Measurements from ENCODE around the gene METTL14. TPM values are rescaled to one million over a fixed set of nuclear protein-coding genes. Genes with fewer than 3 reads are reported as not detected.

The METTL14 gene
- total RNA-seq, 2 donors from 2014 or later, result 34.3 to 36.2 TPM

DNA sequence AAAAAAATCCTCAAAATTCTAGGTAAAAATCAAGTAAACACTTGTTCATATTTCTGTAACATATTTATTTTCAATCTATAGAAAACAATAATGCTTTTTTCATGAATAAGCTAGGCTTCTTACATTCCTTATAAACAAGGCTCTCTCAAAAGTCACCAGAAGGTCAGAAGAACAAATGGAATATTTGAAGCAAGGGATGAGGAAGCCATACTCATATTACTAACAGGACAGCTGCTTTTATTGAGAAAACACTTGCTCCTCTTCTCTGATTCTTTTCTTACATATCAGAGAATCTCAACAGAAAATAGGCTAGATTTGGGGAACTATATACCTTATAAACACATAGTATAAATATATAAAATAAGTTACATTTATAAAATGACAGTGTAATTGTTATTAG is 67.9 kb downstream of the METTL14 start:
- no peak for DNase-seq
- ATAC-seq, result no peak
- intact Hi-C loops (cut with DNase I, micrococcal nuclease), result no loop called here

DNA sequence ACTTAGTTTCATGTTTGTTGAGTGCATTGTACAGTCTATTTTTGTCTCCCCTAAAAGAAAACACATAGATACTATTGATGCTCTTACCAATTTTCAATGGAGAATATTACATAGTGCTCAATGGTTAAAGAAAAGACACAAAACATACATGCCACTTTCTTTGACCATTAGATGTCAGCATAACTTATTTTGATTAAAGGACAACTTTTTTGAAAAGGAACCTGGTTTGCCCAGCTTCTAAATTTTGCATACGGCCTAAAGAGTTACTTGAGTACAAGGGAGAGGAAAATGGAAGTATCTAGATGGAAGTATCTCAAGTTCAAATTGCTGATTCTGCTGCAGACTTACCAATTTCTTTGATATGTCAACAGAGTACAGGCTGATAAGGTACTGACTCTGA is 68.5 kb downstream of the METTL14 start:
- ATAC-seq (no peak), DNase-seq (no peak)
- intact Hi-C loops (cut with DNase I, micrococcal nuclease), result no loop called here

DNA sequence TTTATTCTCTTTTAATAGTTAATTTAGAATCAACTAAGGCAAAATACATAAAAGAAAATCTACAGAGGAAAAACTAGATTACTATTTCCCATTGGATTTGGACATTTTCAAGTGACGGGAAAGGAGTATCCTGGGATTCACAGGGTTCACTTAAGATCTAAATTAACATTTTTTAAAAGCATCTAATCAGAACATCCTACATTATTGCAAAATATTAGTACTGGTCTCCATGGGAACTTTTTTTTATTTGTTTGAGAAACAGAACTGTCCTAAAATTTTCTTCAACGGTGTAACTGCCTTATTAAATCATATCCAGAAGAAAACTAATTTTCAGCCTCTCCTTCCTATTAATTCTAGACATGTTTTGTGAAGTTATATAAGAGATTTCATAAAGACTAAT is 69.7 kb downstream of the METTL14 start:
- ATAC-seq (no peak), DNase-seq (no peak)
- intact Hi-C loops (cut with DNase I, micrococcal nuclease), result no loop called here

DNA sequence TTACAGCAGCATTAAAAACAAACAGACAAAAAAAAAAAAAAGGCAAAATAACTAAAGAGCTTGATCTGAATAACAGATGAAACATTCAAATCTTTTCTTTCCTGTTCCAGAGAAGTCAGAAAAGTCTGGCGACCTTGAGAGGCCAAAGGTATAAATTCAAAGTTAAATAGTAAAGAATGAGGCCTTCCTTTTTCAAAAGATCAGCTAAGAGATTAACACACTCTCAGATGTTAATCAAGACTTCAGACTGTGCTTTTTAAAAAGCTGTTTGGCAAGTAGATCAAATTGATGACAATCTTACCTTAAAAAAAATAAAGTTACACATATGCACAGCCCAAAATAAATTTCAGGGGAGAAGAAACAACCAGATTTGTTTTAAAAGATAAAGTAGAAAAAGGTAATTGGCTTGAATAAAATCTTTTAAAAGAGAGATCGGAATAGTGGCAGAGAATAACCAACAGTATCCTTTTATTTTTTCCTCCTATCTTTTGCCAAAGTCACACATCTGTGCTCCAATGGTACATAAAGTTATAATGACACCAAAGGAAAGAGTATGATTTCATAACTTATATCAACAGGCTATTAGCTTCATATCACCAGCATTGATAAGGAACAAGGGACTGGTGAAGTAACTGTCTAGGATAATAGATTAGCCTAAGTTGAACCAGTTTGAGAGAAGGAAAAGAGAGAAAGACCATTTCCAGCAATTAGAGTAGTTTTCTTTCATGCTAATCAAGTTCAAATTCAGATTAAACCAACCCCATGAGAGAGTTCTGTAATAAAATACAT is 70.4 kb downstream of the METTL14 start:
- DNase-seq, result no peak
- ATAC-seq, result no peak
- intact Hi-C loops (cut with DNase I, micrococcal nuclease), result no loop called here

DNA sequence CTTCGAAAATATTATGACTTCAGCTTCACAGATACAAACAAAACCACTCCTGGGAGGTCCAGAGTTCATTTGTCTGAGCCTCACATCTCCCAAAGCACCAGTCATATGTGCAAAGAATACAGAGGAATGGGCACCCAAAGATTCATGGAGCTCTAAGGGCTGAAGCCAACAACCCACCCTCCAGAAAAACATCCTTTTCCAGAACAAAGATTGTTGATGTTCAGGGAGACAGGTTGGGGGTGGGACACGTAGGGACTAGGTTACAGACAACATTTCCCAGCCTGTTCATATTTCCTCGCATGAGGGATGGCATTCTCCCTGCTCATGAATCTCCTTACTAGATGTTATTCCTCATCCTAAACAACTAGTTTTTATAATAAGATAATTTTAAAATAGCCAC is 71.2 kb downstream of the METTL14 start:
- intact Hi-C loops (cut with DNase I, micrococcal nuclease), result no loop called here
- DNase-seq, result no peak
- ATAC-seq, result no peak

DNA sequence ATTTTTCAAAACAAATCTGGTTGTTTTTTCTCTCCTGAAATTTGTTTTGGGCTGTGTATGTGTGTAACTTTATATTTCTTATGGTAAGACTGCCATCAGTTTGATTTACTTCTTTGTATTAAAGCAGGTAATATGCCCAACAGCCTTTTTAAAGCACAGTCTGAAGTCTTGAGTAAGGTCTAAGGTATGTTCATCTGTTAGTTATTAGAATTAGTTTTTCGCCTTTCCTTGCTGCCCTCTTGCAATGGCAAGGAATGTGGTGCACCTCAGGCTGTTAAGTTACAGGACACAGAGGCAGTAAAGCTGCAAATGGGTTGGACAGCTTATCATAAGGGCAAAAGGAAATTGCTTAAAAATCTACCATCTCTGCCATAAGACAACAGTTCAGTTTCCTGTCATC is 71.8 kb downstream of the METTL14 start:
- intact Hi-C loops (cut with DNase I, micrococcal nuclease), result no loop called here
- no peak for DNase-seq
- no peak for ATAC-seq

DNA sequence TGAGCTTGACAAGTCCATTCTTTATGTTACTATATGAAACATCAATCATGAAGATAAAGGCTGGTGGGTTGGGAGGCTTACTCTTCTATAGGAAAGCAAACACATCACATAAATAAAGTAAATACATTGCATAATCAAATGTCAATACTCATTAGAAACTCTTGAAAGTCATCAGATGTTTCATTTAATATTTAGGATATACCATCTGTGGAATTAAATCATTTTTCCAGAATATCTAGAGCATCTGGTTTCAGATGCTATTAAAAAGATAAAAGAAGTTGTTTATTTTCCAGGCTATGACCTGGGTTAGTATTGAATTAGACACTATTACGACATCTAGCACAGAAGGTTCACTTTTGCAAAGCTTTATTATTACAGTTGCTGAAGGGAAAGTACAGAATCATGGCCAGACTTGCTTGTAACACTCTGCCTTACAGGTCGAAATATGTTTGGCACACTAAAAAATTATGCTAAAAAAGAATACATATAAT is 72.6 kb downstream of the METTL14 start:
- intact Hi-C loops (cut with DNase I, micrococcal nuclease), result no loop called here
- ATAC-seq, result no peak
- DNase-seq, result no peak

DNA sequence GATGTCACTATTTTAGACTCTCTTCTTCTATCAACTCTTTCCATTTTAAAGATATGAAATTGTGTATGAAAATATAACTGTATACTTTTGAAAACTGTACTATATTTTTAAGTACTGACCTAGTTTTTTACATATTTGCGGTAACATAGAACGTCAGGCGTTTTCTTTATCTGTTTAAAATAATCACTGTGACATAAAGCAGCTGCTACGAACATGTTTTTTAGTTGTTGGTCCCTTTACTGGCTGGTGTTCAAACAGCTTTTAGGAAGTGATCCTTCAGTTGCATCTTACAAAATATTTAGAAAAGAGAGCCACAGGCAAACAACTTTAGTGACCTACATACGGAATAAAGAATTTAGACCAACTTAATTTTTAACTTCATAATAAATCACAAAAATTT is 73.1 kb downstream of the METTL14 start:
- DNase-seq, result no peak
- no peak for ATAC-seq
- intact Hi-C loops (cut with DNase I, micrococcal nuclease), result no loop called here

DNA sequence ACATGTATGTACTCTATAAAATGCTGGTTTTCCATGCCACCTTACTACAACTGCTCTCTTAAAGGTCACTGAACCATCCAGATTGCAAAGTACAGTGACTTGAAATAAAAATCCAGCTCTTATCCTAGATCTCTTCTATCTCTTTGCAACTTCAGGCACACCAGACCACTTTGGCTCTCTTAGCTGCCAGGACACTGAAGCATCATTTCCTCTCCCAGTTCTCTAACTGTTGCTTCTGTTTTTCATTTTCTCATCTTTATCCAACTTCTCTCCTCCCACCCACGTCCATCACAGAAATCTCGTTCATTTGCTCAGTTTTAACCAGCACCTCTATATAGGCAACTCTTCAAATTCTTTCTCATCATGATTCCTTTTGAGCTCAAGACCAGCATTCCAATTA is 74.3 kb downstream of the METTL14 start:
- intact Hi-C loops (cut with DNase I, micrococcal nuclease), result no loop called here
- DNase-seq (no peak), ATAC-seq (no peak)

DNA sequence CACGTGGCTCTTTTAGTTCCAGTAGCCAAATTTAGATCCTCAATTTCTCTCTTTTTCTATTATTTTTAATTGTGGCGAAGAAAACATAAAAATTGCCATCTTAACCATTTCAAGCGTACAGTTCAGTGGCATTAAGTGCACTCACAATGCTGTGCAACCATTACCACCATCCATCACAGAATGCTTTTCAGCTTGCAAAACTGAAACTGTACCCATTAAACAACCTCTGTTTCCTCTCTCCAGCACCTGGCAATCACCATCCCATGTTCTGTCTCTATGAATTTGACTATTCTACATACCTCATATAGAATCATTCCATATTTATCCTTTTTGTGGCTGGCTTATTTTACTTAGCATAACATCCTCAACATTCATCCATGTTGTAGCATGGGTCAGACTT is 74.9 kb downstream of the METTL14 start:
- ATAC-seq (no peak), DNase-seq (no peak)
- intact Hi-C loops (cut with DNase I, micrococcal nuclease), result no loop called here

DNA sequence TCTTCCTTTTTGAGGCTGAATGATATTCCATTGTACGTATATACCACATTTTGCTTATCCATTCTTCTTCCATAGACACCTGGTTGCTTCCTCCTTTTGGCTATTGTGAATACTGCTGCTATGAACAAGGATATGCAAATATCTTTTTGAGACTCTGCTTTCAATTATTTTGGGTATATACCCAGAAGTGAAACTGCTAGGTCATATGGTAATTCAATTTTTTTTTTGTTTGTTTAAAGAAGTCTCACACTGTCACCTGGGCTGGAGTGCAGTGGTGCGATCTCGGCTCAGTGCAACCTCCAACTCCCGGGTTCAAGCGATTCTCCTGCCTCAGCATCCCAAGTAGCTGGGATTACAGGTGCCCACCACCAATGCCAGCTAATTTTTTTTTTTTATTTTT is 75.3 kb downstream of the METTL14 start:
- ATAC-seq (no peak), DNase-seq (no peak)
- intact Hi-C loops (cut with DNase I, micrococcal nuclease), result no loop called here

DNA sequence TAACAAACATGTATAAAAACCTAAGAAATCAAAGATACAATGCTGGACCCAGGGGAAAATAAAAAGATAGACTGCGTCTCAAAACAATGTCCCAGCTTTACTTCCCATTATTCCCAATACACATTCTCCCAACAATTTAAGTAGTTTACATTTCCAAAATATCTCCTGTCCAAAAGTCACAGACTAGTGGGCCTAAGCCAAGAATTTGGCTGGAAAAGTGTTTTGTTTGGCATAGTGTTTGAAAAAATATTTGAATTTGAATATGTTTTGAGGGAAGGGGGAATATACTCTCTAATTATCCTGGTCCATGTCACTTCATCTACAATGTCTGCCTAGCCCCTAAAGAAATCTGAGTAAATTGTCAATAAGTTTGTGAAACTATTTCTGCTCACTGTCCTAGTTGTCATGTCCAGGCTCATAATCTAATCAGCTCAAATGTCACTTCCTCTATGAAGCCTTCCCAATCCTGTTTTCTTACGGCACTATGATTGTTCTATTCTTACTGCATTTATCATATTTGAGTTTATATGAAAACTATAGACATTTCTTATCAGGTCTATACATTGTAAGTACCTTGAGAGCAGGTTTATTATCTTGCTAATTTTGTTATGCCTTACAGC is 76.3 kb downstream of the METTL14 start:
- no peak for DNase-seq
- ATAC-seq, result no peak
- intact Hi-C loops (cut with DNase I, micrococcal nuclease), result no loop called here

DNA sequence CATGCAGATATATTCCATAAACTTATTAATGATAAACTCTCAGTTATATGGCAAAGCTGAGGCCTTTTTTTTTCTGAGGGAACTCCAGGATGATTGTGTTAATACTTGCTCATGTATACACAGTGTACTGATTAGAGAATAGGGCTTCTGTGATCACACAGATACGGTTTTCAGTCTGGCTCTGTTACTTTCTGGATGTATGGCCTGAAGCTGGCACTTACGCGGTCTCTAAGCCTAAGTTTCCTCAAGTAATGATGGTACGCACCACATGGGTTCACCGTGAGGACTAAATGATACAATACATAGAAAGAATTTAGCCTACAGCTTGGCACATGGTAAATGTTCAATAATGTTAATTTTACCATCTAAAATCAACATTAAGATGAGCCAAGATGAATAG is 77.0 kb downstream of the METTL14 start:
- intact Hi-C loops (cut with DNase I, micrococcal nuclease), result no loop called here
- ATAC-seq (no peak), DNase-seq (no peak)

DNA sequence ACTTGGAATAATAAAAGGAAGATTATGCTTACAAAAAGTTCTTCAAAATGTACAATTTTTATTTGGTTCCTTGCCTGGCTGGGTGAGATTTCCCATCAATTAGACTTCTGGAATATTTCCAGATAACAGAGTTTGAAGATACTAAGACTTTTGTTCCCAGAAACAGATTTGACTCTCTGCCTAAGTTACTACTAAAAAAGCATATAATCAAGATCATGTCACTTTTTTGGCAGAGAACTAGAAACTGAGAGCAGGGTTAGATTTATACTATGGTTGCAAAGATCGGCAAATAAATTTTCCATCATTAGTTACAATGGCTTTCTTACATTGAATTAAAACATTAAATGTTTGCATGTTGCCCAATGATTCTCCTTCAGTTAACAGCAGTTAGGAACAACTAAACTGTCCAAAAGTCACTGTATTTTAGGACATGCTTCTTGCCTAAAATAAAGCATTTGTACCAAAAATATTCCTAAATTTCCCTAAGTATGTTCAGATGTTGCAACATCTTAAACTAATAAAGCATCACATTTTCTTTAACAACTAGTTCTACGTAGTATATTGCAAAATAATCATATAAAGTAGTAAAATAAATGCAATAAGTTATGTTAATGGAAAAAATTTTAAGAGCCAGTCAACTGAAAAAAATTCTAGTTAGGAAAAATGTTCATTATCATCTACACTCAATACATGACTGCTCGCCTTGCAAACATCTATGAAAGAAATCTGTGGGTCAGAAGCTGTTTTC is 77.7 kb downstream of the METTL14 start:
- DNase-seq (no peak), ATAC-seq (no peak)
- intact Hi-C loops (cut with DNase I, micrococcal nuclease), result no loop called here

Other genes with a start within 250 kb of the METTL14 start
- 10 to 100 TPM; 41.0 to 62.7 TPM for gene SEC24D, start 150.7 kb downstream of the METTL14 start, total RNA-seq
- gene SYNPO2, start 203.5 kb downstream of the METTL14 start, total RNA-seq, result 100 to 1,000 TPM in 1 of 2 donors, 10 to 100 TPM in 1; 11.8 to 141 TPM